Stimulated activated CD4-positive, alpha-beta T cell treated with anti-CD3 and anti-CD28 coated beads, Interleukin-15, amount 100 ng/mL, for 48 hours (primary cell): ENCODE results near the gene SLC25A1.
"Not testable (repeated sequence)": the region's sequence is repeated elsewhere in the genome, so short reads cannot be mapped to it uniquely, and the experiment has no call there.

Experiments used
- DNase-seq, 2 donors: peaks; one replicate each; pipeline ENCODE4 v3.0.0-alpha.2; 2020; ENCODE audit warnings: low read depth in 2 of 2

Gene SLC25A1

DNA sequence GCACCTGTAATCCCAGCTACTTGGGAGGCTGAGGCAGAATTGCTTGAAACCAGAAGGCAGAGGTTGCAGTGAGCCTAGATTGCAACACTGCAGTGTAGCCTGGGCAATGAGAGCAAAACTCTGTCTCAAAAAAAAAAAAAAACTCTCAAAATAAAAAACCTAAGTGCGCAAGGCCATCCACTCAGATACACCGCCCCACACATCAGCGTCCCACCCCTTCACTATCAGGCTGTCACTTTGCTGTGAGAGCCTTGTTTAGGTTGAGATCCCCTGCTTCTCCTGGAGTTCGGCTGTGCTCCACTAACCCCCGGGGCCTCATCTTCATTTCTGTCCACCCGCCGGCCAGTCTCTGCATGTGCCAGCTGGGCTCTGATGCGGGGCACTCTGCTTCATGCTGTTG is 12.1 kb downstream of the SLC25A1 start:
- DNase-seq, result no peak

DNA sequence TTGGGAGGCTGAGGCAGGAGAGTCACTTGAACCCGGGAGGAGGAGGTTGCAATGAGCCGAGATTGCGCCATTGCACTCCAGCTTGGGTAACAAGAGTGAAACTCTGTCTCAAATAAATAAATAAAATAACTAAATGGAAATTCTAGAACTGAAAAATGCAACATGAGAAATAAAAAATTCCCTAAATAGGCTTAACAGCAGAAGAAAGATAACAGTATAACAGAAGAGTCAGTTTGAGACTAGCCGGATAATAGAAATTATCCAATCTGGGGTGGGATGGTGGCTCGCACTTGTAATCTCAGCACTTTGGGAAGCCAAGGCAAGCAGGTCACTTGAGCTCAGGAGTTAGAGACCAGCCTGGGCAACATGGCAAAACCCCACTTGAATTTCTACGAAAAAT is 14.1 kb downstream of the SLC25A1 start:
- DNase-seq, result no peak

DNA sequence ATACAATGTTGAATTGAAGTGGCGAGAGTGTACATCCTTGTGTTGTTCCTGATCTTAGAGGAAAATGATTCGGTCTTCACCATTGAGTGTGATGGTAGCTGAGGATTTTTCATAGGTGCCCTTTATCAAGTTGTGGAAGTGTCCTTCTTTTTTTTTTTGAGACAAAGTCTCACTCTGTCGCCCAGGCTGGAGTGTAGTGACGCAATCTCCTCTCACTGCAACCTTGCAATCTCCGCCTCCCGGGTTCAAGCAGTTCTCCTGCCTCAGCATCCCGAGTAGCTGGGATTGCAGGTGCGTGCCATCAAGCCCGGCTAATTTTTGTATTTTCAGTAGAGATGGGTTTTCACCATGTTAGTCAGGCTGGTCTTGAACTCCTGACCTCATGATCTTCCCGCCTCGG is 19.9 kb downstream of the SLC25A1 start:
- DNase-seq, result not testable (repeated sequence)

DNA sequence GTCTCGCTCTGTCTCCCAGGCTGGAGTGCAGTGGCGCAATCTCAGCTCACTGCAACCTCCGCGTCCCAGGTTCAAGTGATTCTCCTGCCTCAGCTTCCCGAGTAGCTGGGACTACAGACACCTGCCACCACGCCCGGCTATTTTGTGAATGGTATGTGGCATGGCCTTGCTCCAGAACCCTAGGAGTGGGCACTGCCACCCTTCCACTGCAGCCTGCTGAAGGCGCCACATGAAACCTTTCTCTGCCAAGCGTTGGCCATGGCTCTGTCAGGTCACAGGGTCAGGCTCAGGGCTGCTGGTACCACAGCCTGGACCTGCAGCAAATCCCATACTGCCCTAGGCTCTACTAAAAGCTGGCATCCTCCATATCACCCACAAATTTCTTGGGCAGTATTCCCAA is 22.4 kb downstream of the SLC25A1 start:
- DNase-seq, result not testable (repeated sequence)

DNA sequence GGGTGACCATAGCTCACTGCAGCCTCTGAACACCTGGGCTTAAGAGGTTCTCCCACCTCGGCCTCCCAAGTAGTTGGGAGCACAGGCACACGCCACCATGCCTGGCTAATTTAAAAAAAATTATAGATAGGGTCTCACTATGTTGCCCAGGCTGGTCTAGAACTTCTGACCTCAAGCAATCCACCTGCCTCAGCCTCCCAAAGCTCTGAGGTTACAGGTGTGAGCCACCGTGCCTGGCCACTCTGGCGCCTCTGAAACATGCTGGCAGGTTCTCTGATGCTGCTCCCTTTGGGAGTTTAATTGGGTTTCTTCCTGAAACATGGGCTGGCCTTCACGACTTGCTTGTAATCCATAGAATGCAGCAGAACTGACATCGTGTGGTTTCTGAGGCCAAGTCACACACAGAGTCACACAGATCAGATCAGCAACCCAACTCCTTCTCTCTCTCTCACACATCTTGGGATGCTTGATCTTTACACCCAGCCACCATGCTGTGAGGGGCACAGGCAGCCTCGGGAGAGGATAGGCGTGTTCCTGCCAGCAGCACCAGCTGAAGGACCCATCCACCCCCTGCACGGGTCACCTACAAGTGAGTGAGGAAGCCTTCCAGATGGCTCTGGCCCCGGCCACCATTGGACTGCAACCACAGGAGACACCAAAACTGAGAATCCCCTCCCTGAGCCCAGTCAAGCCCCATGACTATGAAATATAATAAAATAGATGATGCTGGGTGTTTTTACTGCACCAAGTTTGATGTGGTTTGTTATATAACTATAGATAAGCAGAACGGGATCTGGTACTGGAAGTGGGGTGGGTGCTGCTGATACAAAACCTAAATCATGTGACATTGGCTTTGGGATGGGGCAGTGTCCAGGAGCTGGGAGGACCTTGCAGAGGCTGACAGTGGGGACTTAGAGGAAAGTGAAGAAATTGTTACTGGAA is 25.3 kb downstream of the SLC25A1 start:
- DNase-seq, result no peak

DNA sequence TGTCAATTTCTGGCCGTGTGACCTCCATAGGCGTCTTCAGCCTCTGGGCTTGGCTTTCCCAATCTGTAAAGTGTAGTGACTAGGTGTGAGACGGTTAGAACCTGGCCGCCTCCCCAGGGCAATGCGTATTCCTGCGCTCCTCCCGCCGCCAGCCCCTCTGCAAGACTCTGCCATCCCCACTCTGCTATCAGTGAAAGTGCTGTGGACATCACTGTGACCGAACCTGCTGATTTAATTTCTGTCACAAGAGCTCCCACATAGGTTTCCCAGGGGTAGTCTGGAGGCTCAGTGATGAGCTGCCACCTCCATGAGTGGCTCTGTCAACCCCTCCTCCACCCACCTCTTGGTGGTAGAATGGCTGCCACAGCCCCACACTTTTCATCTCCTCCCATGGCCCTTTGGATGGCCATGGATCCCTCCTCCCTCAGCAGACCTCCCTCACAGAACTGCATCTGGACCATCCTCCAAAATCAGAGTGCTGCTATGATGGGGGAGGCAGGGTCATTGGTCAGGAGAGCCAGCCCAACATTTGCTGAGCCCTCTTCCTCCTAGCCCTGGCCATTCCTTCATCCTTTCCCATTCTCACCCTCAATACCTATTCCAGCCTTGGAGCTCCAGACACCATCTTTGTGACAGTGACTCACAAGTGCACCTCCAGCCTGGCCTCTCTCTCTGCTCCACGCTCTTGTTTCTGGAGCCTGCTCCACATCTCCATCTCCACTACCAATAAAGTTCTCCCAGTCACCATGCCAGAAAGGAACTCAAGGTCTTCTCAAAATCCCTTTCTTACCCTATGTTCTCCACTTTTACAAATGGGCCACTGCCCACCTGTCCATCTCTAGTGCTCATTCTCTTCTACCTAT is 27.0 kb downstream of the SLC25A1 start:
- DNase-seq, result no peak

DNA sequence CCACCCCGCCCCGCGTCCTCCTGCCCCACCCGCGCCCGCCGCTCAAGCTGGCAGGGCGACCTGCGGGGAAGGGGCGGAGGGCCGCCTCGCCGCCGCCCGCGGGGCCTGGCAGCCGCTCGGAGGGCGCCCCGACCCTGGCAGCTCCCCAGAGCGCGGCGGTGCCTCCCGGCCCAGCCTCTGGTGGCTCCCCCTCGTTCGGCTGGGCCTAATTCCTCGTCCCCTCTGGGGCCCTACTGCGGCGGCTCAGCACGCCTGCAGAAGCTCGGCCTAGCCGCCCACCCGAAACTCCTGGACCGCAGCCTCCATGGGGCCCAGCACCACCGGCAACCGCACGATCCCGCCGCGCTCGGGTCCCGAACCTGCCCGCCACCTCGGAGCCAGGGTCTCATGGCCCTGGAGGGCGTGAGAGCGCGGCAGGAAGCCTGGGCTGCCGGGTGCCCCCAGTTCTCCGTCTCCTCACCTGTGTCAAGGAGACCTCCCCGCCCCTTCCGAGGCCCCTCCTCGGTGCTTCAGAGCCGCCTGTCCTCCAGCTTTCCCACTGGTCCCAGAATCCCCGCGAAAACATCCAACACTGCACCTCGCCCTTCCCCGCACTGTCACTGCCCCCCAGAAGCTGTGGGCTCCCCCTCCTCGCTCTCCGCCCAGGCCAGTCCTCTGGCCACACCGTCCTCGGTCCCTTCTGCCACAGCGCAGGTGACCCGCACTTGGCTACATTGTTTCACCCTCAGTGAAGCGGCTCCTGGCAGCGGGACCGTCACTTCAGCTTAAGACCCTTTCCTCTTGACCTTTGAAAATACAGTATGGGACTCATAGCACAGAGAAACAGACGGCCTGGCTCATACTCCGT is 27.8 kb downstream of the SLC25A1 start:
- no peak for DNase-seq

DNA sequence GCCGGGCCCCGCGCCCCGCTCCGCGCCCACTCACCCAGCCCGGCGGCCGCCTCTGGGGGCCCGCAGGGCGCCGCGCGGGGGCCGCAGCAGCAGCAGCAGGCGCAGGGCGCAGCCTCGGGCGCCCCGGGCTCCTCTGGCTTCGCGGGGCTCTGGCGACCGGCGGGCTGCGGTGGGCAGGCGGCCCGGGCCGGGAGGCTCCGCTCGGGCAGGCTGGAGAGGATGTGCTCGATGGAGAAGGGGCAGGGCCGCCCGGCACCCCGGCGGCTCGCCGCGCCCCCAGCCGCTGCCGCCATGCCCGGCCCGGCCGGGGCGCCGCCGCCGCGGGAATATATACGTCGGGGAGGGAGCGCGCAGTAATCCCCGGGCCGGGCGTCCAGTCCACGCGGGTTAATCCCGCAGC is 28.5 kb downstream of the SLC25A1 start, which contains the start of gene GSC2:
Gene GSC2 (minus strand): TSS at position 302 of the 400 bp plus-strand sequence. CDS start 9 bp downstream, at position 293.
- DNase-seq, result no peak

DNA sequence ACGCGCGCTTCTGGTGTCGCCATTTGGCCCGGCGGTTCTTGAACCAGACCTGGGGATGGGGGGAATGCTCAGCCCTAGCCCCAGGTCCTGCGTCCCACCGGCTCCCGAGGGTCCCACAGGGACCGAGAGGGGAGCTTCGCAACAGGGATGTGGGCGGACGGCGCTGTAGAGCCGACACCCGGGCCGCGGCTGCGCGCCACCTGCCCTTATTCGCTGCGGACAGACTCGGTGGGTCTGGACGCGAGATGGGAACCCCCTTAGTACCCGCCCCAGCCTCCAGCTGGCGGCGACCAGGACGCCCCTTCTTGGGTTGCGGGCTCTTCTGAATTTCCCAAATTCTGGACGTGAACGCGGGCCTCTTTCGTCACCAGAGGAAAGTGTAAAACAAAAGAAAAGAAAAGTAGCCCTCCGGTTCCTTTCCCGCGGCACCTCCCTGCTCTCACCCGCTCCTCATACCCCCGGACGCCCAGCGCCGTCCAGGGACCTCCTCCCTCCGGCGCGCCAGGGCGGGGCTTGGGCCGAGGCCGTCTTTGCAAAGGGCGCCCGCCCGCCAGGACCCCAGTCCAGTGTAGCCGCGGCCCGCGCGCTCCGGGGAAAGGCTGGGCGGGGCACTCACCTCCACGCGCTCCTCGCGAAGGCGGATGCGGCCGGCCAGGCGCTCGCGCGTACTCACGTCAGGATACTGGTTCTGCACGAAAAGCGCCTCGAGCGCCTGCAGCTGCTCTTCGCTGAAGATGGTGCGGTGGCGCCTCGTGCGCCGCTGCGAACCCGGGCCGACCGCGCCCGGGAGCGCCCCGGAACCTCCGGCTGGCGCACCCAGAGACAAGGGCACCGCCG is 29.3 kb downstream of the SLC25A1 start:
- no peak for DNase-seq

DNA sequence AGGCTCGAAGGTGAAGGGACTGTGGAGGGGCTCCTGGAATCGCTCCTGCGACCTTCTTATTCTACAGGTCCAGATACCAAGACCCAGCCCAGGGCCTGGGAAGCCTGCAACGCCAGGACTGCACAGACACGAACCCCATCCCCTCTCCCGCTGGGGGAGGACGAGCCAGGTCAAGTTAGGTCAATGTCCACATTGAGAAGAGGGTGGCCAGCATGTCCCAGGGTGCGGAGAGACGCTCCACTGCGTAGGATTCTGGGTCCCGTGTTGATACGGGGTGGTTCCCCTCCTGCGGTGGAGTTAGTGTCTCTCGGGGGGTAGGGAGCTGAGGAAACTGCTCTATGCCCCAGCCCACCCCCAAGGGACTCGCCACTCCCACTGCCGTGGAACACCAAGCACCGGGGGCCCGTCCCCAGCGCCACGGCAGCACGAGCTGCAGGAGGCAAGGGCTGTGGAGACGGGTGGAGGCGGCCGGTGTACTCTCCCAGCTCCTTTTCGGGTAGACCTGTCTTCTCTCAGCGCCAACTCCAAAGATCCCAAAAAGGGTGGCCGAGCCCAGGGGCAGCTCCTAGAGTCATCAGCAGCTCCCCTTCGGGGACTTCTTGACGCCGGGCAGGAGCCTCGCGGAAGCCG is 30.0 kb downstream of the SLC25A1 start:
- DNase-seq, result no peak

DNA sequence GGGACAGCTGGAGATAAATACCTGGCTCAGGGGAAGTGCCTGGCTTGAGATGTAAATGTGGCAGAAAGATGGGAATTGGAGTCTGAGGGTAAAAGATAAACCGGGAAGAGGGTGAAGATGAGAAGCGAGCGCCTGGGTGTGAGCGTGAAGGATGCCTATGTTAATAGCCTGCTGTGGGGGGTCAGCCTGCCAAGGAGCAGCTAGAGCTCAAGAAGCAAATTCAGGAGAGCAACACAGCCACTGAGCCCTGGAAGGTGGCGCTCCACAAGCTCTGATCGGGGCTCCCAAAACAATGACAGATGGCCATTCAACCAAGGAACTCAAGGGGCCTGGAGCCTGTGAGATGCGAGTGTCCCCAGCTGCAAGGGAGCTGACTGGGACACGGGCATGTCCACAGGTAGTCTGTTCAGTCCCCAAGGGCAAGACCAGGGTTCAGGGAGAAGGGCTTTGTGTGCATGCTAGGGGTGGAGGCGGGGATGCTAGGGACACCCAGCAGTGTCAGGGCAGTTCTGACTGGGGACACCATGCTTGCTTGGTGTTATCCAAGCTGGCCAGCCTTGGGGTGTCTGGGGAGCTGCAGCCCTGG is 31.2 kb downstream of the SLC25A1 start:
- DNase-seq, result no peak

DNA sequence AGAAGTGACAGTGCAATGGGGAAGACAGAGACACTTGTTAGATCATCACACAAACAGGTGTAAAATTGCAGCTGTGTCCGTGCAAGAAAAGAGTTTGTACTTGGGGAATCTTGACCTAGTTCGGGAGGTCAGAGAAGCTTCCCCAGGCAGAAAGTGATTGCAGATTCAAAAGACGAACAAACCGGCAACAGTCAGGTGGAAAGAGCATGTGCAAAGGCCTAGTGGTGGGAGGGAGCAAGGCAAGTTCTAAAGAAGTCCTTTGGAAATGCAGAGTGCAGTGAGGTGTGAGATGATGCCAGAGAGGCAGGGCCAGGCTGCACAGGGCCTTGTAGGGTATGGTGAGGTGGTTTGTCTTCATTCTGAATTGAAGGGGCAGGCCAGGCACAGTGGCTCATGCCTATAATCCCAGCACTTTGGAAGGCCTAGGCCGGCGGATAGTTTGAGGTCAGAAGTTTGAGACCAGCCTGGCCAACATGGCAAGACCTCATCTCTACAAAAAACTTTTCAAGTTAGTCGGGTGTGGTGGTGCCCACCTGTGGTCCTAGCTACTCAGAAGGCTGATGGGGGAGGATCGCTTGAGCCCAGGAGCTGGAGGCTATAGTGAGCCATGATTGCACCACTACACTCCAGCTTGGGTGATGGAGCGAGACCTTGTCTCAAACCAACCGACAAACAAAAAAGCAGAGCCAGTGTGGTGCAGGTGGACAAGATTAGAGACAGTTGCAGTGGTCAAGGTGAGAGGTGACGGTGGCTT is 32.1 kb downstream of the SLC25A1 start:
- DNase-seq, result no peak

DNA sequence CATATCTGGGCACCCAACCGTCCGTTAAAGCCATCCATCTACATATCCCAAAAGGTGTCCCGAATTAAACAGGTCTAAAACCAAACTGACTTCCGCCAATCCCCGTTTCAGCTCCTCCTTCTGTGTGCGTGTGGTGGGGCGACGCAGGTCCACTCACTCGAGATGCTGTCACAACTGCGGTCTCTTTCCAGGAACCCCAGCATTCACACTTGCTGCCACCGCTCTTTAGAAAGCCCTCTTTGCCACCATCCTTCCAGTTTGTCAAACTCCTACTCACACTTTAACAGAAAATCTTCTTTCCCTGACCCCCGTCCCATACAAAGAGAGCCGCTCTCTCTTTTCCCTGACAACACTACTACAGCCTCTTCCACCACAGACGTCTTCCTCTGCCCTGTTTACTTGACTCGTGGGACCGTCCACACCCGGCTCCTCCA is 34.6 kb downstream of the SLC25A1 start:
- DNase-seq, result peak in 1 of 2 donors; percentile 22

DNA sequence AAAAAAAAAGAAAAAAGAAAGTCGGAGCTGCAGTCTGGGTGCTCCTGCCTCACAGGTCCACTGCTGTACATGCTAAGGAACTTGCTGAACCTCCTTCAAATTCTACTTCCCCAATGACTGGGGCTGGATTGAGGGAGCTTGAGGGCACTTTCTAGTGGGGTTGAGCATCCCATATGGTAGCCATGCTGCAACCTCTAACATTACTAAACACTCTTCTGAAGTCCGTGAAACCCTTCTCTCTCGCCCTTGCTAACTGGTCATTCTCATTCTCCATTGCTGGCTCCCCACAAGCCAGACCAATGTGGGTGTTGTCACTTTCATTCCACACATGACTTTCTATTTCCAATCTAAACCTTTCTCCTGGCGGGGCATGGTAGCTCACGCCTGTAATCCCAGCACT is 35.3 kb downstream of the SLC25A1 start:
- no peak for DNase-seq

DNA sequence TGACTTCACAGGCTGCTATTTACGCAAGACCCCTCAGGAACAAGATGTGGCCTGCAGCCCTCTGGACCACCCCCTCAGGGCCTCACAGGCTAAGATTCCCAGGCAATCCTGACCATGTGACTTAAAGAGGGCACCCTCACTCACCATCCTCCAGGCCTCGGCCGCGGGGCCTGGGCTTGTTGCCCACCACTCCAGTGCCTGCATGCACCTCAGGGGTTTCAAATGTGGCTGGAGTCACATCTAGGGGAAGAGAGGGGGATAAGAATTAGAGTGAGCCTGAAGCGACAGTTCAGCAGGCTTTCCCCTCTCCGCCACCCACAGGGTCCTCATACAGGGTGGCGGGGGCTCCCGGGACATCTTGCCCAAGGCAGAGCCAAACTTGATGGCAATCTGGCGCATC is 36.1 kb downstream of the SLC25A1 start:
- DNase-seq, result no peak

DNA sequence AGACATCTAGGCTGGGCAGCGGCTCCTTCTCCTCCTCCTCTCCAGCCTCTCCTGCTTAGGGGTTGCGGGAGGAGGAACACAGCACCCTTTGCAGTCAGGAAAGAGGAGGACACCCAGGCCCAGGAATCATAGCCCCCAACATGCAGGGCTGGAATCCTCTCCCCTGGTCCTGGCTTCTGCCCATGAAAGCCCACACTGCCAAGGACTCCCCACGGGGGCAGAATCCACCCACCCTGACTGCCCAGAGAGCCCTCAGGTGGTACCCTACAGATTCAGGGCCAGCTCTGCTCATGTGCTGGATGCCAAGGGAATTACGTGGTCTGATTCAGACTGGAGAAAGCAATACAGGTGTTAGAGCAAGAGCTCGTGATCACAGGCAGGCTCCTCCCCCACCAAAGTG is 38.6 kb downstream of the SLC25A1 start:
- DNase-seq, result no peak

DNA sequence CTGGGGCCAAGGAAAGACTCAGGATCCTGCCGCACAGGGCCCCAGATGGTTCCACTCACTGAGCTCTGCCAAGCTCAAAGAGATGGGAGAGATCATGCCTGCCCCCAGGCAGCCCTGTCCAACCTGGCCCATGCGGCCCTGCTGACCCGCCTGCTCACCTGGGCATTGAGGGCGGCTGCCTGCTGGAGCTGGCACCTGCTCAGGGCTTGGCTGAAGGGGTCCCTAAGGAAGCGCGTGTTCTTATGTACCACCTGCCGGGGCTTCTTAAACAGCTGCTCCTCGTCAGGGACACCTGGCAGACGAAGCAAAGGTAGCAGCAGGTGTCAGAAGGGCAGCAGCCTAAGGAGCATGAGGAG is 39.6 kb downstream of the SLC25A1 start:
- no peak for DNase-seq

DNA sequence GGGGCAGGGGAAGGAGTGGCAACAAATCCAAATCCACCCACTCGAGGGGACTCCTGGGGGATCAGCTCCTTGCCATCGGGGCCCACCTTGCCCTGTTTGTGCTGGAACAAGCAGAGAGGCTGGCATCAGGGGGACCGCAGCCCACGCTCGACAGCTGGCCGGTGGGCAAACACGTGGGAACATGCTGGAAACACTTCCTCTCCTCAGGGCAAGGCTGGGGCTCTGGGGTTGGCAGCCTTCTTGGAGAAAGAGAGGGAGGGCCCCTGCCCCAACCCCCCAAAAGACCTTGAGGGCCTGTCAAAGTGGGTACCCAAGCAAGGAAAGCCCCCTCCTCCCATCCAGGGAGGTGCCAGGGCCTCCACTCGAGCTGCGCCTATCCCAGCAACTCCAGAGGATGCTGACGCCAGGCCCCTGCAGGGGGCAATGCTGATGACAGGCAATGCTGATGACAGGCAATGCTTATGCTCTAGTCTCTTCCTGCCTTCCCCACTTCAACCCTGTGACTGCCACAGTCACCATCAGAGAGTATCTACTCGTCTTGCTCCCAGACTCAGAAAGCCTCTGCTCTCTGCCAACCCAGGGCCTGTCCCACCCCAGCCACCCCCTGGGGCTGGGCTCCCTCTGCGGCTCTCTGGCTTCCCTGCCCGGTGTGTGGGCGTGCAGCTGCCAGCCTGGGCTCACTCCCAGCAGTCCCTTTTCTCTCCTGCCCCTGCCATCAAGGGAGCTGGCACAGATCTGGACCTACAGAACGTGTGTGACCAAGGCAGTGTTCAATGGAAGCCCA is 40.1 kb downstream of the SLC25A1 start:
- no peak for DNase-seq
